ENCODE results near the gene CRKL.

- TF ChIP-seq POLR2AphosphoS5 (IDR thresholded peaks at IDR 0.05): no peak
- TF ChIP-seq CTCF (IDR thresholded peaks at IDR 0.05): no peak
- TF ChIP-seq POLR2A (IDR thresholded peaks at IDR 0.05): no peak
Measured at GRCh38 chr22:20980523-20980922, 63.3 kb downstream of the CRKL start.
